ENCODE data around the gene PLA2G4F. TPM values are rescaled to one million over a fixed set of nuclear protein-coding genes. Genes with fewer than 3 reads are reported as not detected.

Gene PLA2G4F, protein sequence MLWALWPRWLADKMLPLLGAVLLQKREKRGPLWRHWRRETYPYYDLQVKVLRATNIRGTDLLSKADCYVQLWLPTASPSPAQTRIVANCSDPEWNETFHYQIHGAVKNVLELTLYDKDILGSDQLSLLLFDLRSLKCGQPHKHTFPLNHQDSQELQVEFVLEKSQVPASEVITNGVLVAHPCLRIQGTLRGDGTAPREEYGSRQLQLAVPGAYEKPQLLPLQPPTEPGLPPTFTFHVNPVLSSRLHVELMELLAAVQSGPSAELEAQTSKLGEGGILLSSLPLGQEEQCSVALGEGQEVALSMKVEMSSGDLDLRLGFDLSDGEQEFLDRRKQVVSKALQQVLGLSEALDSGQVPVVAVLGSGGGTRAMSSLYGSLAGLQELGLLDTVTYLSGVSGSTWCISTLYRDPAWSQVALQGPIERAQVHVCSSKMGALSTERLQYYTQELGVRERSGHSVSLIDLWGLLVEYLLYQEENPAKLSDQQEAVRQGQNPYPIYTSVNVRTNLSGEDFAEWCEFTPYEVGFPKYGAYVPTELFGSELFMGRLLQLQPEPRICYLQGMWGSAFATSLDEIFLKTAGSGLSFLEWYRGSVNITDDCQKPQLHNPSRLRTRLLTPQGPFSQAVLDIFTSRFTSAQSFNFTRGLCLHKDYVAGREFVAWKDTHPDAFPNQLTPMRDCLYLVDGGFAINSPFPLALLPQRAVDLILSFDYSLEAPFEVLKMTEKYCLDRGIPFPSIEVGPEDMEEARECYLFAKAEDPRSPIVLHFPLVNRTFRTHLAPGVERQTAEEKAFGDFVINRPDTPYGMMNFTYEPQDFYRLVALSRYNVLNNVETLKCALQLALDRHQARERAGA
- 10 to 100 TPM in 1 of 12 donors, 1 to 10 TPM in 2, under 1 TPM in 6, not detected in 3; 0.05 to 15.3 (median 0.26) TPM for polyA plus RNA-seq (ENCODE audit: insufficient read length in 12 of 12)
- long read RNA-seq, donor 1, partial matches to known transcripts, result 0 of 1 reads
- long read RNA-seq, donor 1, other reads (novel, unspliced or antisense), result 0 of 1 reads
- long read RNA-seq, donor 2, result 0 reads
- long read RNA-seq, donor 3, result 0 reads
- long read RNA-seq, donor 4, result 0 reads
- long read RNA-seq, donor 5, result 0 reads
- long read RNA-seq, donor 6, result 0 reads
- long read RNA-seq, donor 7, result 0 reads
- long read RNA-seq, donor 8, result 0 reads
- long read RNA-seq, donor 9, result 0 reads
- long read RNA-seq, donor 10, result 0 reads
- long read RNA-seq, donor 11, result 0 reads

DNA sequence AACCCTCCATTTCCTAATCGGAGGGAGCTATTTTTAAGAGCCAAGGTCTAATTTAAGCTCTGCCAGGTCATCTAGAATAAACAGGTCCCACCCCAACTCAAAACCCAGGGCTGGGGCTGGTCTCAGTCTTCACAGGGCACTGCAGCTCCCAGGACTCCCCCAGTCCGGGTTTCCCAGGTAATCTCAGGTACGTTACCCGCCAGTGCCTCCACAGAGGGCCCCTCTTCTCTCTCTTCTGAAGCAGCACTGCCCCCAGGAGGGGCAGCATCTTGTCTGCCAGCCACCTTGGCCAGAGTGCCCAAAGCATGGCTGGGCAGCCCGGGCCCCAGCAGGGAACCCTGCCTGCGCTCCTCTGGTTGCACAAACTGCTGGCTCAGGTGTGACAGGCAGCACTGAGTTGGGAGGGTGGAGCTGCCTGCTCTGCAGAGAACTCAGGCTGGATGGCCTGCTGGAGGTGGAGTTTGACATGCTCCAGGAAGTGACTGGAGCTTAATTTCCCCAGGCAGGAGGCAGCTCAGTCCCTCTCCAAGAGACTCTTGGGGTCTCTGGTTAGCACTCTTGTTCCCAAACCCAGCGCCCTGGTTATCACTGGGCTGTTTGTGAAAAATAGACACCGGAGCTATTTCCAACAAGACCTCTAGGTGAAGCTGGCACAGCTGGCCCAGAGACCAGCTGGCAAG lies at the start of gene PLA2G4F:
PLA2G4F (minus strand) TSS at position 394 of the 680 bp plus-strand sequence; CDS start at position 307, 87 bp downstream.
- no peak for DNase-seq

DNA sequence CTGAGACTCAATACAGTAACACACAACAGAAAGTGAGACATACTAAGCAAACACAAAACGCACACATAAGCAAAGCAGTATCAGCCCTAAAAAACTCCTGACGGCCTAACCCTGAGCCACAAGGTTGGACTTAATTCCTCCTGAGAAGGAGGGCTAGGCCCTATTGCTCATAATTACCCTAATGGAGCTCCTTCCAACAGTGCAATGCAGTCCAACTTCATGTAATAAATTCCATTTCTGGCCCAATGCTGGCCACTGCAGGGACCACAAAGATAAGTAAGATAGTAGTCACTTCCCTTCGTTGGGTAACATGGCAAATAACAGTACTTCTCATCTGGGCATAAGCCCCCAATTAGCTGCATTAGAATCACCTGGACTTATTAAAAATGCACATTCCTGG lies 47.5 kb upstream of the PLA2G4F start:
- DNase-seq, result no peak

DNA sequence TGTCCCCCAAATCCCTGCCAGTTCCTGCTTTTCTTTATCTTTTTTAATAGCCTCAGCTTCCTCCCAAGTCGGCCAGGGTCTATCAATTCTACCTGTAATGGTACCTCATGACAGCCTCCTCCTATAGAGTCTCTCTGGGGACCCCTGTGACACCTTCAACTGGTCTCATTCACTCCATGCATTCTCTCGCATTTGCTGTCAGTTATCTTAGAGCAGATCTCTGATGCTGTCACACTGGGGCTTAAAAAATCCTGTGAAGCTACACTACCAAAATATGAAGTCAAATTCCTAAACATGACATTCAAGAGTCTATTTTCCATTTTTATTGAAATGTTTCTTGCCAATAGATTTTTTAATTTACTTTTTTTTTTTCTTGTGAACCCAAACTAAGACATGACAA lies 46.2 kb upstream of the PLA2G4F start:
- no peak for DNase-seq

DNA sequence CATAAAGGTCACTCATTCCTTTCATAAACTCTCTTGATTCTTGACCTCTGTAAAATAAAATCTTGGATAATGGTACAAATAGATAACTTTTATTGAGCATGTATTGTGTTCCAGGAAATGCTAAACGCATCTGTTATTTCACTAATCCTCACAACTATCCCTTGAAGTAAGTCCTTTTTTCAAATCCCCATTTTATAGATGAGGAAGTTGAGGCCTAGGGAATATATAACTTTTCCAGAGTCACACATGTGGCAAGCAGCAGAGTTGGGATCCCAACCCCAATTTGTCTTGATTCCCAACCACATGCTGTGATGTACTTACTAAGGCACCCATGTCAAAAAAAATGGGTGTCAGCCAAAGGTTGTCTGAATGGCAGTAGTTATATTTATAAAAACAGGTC lies 45.4 kb upstream of the PLA2G4F start:
- no peak for DNase-seq

DNA sequence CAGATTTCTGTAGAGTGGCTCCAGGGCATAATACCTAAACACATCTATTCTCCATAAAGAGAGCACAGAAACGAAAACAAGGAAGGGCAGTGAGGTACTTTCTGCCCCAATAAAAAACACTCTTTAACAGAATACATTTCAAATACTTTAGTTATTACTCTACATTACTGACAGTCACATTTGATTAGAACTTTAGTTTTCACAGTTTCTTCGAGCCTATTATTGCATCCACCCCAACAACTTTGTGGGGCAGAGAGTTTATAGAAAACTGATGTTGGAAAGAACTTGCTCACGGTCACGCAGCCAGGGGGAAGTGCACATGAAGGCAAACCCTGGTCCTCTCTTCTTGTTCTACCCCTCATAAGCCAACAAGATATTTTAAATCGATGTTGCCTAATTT lies 42.7 kb upstream of the PLA2G4F start:
- no peak for DNase-seq

DNA sequence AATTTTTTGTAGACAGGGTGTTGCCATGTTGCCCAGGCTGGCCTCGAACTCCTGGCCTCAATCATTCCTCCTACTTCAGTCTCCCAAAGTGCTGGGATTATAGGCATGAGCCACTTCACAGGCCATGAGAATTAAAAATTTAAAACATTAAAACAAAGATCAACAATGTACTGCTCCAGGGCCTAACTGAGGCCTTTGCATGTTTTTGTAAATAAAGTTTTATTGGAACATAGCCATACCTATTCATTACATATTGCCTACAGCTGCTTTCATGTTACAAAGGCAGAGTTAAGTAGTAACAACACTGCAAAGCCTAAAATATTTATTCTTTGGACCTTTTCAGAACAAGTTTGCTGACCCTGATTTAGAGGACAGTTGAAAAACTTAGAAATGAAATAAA lies 42.1 kb upstream of the PLA2G4F start:
- DNase-seq, result no peak

DNA sequence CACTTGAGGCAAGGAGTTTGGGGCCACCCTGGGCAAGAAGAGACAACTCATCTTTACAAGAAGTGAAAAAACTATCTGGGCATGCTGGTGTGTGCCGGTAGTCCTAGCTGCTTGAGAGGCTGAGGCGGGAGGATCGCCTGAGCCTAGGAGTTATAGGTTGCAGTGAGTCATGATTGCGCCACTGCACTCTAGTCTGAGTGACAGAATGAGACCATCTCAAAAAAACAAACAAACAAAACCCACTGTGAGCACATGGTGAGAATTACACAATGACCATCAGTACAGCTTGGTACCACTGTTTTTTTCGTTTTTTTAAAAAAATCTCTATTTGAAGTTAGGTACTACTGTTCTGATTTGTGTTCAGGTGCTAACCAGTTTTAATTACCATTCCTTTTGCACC lies 38.1 kb upstream of the PLA2G4F start:
- no peak for DNase-seq

DNA sequence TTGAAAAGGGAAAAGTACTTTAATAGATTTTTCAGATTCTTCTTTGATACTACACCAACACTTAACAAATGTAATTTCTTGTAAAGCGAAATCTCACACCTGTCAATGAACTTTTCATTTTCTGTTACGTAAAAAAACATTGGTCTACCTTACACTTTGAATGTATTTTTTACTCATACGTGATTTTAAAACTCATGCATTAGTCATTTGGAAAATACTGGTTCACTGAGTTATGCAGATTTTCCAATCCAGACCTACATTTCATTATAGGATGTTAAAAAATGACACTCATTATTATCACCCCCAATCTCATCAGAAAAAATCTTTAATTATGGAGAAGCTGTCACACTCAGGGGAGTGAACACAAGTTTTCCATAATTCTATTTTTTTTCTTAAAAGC lies 36.9 kb upstream of the PLA2G4F start:
- no peak for DNase-seq

DNA sequence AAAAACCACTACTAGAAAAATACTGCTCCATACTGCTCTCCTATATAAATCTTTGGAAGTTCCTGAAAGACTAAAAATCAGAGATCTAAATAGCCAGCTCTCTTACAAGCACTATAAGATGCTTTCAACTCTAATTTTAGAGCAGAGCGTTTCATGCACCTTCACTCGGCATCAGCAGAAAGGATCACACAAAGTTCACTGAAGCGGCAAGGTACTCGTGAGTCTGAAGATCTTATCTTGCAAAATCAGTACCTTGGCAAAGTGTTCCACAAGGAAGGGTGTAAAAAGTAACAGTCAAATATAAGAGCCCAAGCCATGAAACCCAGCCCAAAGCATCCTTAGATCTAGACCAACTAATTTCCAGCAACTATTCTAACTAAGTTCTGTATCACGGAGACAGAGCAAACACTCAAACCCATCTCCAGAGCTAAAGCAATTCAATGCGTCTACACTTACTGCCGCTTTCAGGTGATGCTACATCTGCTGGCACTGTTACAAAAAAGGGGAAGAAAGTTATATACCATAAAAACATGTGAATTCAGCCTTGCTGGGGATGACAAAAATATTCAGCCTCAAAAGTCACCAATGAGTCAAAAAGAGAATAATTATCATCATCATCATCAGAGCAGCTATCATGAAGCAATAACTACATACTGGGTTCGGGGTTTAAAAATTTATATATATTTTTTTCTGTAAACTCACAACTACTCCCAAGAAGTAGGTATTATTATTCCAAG lies 35.3 kb upstream of the PLA2G4F start:
- no peak for DNase-seq

DNA sequence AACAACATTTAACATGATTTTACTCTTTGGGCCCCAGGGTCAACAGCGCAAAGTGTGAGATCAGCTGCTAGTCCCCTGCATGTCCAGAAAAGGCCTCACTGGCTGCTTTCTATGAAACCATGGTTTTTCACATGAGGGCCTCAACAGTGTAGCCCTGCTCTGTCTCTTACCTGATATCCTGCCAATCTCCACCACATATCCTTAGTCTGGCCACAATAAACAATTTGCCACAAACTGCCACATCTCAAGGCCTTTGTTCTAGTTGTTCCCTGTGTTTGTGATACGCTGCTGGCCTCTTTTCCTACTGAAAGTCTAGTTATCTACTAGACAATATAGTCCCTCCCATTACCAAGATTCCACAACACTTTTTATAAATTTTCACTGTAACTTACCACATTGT lies 33.9 kb upstream of the PLA2G4F start:
- DNase-seq, result no peak

DNA sequence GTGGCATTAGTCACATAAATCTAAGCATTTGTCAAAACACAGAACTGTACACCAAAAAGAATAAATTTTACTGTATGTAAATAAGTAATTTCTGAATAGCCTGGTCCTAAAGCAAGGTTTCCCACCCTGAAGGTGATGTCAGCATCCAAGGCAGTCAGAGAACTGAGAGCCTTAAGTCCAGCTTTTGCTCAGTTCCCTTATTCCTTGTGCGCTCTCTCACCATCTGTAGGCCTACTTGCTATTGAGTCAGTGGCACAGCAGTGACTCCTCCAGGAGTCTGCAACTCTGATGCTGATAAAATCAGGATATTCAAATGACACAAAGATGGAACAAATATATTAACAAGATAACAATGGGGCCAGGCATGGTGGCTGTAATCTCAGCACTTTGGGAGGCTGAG lies 29.4 kb upstream of the PLA2G4F start:
- no peak for DNase-seq

DNA sequence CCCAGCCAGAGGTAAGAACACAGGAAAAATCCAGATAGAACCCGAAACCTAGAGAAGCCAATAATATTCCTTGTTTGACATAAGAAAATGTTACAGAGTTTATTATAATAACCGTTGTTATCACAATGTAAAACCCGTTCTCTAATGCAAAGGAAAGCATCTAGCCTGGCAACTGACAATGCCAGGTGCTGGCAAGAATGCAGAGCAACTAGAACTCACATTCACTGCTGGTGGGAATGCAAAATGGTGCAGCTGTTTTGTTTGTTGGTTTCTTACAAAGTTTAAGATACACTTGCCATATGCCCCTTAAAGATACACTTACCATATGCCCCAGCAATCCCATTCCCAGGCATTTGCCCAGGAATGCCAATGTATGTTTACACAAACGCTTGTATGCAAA lies 28.3 kb upstream of the PLA2G4F start:
- DNase-seq, result no peak

DNA sequence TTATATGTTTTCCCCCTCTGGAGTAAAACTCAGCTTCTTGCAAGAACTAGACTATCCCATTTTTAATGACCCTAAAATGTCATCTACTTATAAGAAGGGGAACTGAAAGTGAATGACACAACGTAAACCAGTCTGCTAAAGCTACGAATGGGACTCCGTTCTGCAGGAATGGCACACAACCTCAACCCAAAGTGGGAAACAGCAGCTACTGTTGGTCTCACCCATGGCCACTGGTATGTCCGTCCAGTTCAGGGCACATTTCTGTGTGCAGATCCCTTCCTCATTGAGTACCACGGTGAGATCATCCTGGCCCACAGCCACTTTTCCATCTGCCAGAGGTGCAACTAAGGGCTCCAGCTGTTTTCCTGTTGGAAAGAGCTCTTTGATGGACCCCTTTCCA lies 27.9 kb upstream of the PLA2G4F start:
- DNase-seq, result no peak

DNA sequence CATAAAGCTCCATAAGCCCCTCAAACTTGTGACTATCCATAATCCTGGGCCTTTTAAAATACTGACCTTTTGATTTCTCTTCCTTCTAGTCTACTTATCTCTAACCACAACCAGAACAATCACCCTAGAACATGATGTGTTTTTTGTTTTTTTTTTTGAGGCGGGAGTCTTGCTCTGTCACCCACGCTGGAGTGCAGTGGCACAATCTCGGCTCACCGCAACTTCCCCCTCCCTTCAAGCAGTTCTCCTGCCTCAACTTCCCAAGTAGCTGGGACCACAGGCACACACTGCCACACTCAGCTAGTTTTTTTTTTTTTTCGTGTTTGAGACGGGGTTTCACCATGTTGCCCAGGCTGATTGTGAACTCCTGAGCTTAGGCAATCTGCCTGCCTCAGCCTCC lies 26.5 kb upstream of the PLA2G4F start:
- no peak for DNase-seq

DNA sequence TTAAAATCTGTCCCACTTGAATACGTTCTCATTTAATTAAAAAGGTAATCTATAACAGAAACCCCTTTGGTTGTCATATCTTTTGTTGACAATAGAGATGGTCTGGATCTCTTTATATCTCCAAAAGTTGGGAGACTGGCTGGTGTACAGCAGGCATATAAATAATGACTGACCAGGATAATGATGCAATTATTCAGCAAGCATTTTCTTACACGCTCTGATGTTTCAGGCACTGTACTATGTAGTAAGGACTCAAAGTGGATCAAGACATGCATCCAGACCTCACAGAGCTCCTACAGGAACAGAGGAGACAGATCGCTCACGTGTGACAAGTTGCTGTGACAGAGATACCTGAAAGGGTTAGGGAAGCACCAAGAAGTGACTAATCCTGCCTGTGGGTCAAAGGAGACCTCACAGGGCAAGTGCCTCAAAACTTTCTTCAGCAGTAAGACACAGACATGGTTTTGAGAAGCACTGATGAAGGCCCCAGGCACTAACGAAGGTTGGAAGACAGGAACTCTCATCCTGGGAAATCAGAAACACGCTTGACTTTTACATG lies 26.0 kb upstream of the PLA2G4F start:
- no peak for DNase-seq

DNA sequence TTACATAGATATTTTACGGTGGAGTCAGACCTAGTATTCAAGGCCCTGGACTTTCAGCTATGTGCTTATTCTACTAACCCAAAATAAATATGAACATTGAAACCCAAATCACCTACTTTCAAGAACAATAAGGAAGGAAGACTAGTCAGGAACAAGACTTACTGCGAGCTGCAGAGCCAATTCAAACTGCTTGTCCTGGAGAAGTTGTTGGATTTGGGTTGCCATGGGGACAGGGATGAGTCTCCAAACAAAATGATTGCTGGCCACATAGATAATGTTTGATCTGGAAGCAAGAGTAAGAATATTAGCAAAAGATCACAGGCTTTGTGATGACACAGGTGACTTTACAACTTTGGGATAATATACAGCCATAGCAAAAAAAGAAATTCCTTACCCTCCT lies 21.6 kb upstream of the PLA2G4F start:
- DNase-seq, result no peak

DNA sequence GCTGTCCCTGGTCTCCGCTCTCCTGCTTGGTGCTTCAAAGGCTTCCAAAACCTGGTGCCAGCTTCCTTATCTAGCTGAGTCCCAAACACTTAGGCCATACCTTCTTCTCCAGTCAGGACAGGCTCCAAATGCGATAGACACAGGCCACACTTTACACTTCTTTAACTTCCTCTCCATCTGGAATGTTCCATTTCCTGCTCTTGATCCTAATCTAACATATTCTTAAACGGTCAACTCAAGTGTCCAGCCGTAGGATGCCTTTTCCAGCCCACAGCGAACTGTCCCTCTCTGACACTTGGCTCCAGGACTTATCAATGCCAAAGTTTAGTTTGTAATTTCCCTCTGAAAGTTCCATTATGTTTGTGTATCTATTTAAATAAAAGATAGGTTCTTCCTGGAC lies 19.2 kb upstream of the PLA2G4F start:
- no peak for DNase-seq

DNA sequence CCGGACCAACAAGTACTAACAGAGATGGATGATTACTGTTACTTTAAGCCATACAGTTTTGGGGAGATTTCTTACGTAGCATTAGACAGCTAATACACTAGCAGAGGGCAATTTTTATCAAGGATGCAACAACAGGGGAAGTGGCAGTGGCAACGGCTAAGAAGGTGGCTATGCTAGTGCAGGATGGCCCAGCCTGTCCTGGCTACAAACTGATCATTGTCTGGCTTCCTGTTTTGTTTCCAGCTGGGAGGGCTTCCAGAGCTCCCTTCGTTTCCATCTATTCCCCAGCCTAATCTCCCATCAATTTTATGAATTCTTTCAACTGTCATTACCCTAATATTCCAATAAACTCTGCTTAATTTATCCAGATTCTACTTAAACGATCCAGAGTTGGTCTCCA lies 16.0 kb upstream of the PLA2G4F start:
- no peak for DNase-seq

DNA sequence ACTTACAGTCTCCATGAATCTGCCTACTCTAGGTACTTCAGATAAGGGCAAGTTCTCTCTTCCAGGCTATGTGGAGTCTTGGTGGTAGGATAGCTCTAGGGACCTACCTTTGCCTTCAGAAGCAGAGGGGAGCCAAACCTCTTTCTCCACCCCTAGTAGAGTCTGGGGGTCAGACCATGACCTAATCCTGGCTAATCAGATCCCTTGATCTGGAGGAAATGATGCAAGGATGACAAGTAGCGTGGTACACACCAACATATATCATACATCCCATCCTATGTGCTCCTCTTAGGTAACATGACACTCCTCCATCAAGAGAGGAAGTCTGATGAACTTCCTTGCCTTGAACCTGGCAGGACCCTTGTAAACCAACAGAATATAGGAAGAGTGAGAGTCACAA lies 15.4 kb upstream of the PLA2G4F start:
- DNase-seq, result no peak

DNA sequence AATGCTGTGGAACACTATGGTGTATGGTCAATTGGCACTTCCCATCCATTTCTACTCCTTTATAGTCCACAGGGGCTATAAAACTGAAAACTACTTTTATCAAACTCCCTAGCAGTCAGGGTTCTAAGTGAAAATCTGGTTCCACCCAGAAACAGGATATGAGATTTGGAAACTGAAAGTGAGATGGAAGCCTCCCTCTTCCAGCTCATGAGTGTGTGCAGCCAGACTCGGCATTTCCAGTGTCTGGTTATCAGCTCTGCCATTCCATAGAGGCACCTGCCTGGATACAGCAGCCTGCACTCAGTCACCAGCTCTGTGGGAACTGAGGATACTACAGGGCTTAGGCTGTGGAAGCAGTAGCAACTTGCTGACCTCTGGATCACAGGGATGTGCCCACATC lies 14.7 kb upstream of the PLA2G4F start:
- DNase-seq, result no peak

Data from muscle of arm (tissue), 14 donors.